HL-60 (cell line): ENCODE data around the gene RTL10.

Source experiments
- DNase-seq, 2 experiments: peaks; one replicate each; pipeline ENCODE4 v3.0.0-alpha.2; 2010 to 2020; ENCODE audit warnings: low read depth in 1 of 2, low spot score in 1 of 2
- H3K27ac ChIP-seq: fragments of 250-450 bp; sonication (Bioruptor Pico); replicated peaks from 2 replicates; pipeline ENCODE4 v1.5.1; 2020; ENCODE audit warnings: mild to moderate bottlenecking, moderate library complexity
- H3K27me3 ChIP-seq: fragments of 250-450 bp; sonication (Bioruptor Pico); 2 replicates; pipeline ENCODE4 v1.5.1; 2021; ENCODE audit warnings: mild to moderate bottlenecking, moderate library complexity; ENCODE audit not compliant: insufficient read depth, poor library complexity, severe bottlenecking
- H3K4me3 ChIP-seq: replicated peaks from 2 replicates; pipeline ENCODE4 v1.5.1; 2011; ENCODE audit warnings: mild to moderate bottlenecking, control low read depth, low read length; ENCODE audit not compliant: insufficient read depth
- GABPA ChIP-seq: IDR thresholded peaks from 2 replicates; pipeline ENCODE4 v1.6.1; 2012; ENCODE audit warnings: low read depth
- POLR2AphosphoS5 ChIP-seq: IDR thresholded peaks from 2 replicates; pipeline ENCODE4 v1.6.1; 2012; ENCODE audit warnings: low read depth
- SPI1 ChIP-seq: IDR thresholded peaks from 2 replicates; pipeline ENCODE4 v1.6.1; 2012; ENCODE audit warnings: low read depth, mild to moderate bottlenecking, borderline replicate concordance
- TF ChIP-seq, protein P1 (sequence below): IDR thresholded peaks from one replicate; pipeline ENCODE4 v1.5.1; 2011; ENCODE audit warnings: low read length, control low read depth, inconsistent platforms; ENCODE audit not compliant: insufficient read depth
- TF ChIP-seq, protein P2 (sequence below): IDR thresholded peaks from 2 replicates; pipeline ENCODE4 v1.6.1; 2012; ENCODE audit warnings: low read depth; ENCODE audit not compliant: insufficient replicate concordance

Gene RTL10

DNA sequence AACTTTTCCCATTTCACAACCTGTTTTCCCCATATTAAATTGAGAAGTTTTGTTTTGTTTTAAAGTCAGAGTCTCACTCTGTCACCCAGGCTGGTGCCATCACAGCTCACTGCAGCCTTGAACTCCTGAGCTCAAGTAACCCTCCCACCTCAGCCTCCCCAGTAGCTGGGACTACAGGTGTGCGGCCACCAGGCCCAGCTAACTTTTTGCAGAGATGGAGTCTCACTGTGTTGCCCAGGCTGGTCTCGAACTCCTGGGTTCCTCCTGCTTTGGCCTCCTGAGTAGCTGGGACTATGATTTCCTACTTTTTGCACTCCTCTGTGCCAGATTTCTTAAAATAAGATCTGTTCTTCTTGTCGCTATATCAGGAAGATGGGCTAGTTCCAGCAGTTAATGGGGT is 44.9 kb downstream of the RTL10 start:
- TF ChIP-seq SPI1 (no peak), POLR2AphosphoS5 (no peak), GABPA (no peak)
- TF ChIP-seq, protein P1, sequence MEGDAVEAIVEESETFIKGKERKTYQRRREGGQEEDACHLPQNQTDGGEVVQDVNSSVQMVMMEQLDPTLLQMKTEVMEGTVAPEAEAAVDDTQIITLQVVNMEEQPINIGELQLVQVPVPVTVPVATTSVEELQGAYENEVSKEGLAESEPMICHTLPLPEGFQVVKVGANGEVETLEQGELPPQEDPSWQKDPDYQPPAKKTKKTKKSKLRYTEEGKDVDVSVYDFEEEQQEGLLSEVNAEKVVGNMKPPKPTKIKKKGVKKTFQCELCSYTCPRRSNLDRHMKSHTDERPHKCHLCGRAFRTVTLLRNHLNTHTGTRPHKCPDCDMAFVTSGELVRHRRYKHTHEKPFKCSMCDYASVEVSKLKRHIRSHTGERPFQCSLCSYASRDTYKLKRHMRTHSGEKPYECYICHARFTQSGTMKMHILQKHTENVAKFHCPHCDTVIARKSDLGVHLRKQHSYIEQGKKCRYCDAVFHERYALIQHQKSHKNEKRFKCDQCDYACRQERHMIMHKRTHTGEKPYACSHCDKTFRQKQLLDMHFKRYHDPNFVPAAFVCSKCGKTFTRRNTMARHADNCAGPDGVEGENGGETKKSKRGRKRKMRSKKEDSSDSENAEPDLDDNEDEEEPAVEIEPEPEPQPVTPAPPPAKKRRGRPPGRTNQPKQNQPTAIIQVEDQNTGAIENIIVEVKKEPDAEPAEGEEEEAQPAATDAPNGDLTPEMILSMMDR, result no peak
- TF ChIP-seq, protein P2, sequence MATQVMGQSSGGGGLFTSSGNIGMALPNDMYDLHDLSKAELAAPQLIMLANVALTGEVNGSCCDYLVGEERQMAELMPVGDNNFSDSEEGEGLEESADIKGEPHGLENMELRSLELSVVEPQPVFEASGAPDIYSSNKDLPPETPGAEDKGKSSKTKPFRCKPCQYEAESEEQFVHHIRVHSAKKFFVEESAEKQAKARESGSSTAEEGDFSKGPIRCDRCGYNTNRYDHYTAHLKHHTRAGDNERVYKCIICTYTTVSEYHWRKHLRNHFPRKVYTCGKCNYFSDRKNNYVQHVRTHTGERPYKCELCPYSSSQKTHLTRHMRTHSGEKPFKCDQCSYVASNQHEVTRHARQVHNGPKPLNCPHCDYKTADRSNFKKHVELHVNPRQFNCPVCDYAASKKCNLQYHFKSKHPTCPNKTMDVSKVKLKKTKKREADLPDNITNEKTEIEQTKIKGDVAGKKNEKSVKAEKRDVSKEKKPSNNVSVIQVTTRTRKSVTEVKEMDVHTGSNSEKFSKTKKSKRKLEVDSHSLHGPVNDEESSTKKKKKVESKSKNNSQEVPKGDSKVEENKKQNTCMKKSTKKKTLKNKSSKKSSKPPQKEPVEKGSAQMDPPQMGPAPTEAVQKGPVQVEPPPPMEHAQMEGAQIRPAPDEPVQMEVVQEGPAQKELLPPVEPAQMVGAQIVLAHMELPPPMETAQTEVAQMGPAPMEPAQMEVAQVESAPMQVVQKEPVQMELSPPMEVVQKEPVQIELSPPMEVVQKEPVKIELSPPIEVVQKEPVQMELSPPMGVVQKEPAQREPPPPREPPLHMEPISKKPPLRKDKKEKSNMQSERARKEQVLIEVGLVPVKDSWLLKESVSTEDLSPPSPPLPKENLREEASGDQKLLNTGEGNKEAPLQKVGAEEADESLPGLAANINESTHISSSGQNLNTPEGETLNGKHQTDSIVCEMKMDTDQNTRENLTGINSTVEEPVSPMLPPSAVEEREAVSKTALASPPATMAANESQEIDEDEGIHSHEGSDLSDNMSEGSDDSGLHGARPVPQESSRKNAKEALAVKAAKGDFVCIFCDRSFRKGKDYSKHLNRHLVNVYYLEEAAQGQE, result no peak
- Histone ChIP-seq H3K27me3 (no peaks in the 10 kb centered on the region), H3K27ac (no peak overlapping the region), H3K4me3 (no peak overlapping the region)
- DNase-seq, result no peak

DNA sequence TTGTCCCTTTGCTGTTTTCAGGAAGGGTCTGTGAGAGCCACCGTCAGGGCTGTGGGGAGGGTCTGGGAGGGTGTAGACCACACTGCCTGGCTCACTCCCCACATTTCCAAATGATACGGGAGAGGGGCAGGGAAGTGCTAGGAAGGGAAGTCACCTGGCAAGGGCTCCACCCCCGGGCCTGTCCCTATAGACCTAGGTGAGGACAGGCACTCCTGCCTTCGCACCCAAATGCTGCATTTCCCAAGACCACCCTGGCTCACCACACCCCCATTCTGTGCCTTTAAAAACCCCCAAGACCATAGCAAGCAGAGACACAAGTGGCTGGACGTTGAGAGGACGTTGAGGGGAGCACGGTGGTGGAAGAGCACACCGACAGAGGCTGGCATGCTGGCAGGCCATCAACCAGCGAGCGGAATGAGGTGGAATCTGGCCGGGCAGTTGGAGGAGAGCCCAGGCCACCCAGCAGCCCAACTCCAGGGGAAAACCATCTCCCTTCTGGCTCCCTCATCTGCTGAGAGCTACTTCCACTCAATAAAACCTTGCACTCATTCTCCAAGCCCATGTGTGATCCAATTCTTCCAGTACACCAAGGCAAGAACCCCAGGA is 45.7 kb downstream of the RTL10 start:
- Histone ChIP-seq H3K27ac (no peak overlapping the region), H3K27me3 (no peaks in the 10 kb centered on the region), H3K4me3 (no peak overlapping the region)
- TF ChIP-seq POLR2AphosphoS5 (no peak), SPI1 (no peak), GABPA (no peak)
- TF ChIP-seq, protein P2, result no peak
- TF ChIP-seq, protein P1, result no peak
- no peak for DNase-seq

DNA sequence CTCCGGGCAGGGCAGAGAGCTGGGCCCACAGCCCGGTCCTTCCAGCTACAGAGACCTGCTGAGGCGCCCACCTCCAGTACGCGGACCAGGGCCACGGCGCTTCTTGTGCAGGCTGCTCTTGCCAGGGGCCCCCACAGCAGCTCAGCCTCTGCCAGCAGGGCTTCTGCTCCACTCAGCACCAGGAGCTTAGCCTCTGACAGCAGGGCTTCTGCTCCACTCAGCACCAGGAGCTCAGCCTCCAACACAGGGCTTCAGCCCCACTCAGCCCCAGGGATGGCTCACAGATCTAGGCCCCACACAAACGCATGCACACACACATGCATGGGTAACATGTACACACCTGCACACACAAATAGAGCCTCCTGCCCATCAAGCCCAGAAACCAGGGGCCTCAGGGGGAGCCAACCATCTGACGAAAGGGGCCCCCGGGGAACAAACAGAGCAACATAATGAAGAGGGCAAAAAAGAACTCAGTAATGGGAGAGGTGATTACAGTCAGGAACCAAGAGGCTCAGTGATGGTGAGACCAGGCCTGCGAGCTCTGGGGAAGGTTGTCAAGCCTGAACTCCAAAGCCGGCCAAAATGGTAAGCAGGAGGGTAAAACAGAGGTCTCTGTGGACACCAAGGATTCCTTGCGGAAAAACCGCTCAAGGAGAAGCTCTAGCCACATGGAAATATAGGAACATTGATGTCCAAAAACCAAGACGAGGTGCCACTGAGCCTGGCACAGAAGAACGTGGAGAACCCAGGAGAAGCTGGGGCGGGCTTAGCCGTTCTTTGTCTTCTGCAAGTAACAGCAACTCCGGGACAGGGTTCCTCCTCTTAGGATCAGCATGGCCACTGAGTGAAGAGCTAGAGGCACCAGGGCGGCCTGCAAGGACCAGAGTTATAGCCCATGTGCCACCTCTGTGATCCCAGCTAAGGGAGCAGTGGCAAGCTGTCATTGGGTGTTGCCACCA is 46.5 kb downstream of the RTL10 start:
- no peak overlapping the region for H3K27ac ChIP-seq

More for the DNA sequence above, 46.5 kb downstream of the RTL10 start:
- no peak for DNase-seq
- Histone ChIP-seq H3K27me3 (no peaks in the 10 kb centered on the region), H3K4me3 (no peak overlapping the region)
- TF ChIP-seq, protein P2, result no peak
- TF ChIP-seq POLR2AphosphoS5, result no peak
- TF ChIP-seq, protein P1, result no peak
- no peak for TF ChIP-seq GABPA
- no peak for TF ChIP-seq SPI1
